Panc1 (cell line): Measurements from ENCODE around the gene COL1A2. TPM values are rescaled to one million over a fixed set of nuclear protein-coding genes. Genes with fewer than 3 reads are reported as not detected.

Experiments
- ATAC-seq: fragments of 200-7000 bp; cut with Tn5 transposase; 2 replicates; pipeline ENCODE4 v1.9.1; 2020; ENCODE audit warnings: mild to moderate bottlenecking, moderate library complexity
- BruUV-seq: library from RNA; stranded (reverse); fragments of 400-500 nt; replicated peaks from 2 replicates; lab custom pipeline; 2021; lab: Mats Ljungman, UMichigan
- CTCF ChIA-PET: fragments of 300-600 bp; sonication (Branson Sonifier 250); formaldehyde crosslinking; loops from one replicate; lab custom pipeline; 2022; ENCODE audit warnings: antibody characterized with exemption; lab: Charles Lee
- POLR2A ChIA-PET: fragments of 300-600 bp; sonication (Branson Sonifier 250); formaldehyde crosslinking; loops from one replicate; lab custom pipeline; 2022; ENCODE audit warnings: antibody characterized with exemption; lab: Charles Lee
- DNase-seq: peaks from one replicate; pipeline ENCODE4 v3.0.0-alpha.2; 2010; ENCODE audit warnings: low read depth, low spot score
- H3K27ac ChIP-seq: 2 replicates; pipeline ENCODE4 v1.5.1; 2011; ENCODE audit warnings: mild to moderate bottlenecking, low read length, inconsistent platforms
- H3K27me3 ChIP-seq: fragments of 200-500 bp; sonication (Bioruptor generic); 2 replicates; pipeline ENCODE4 v1.6.0; 2014; ENCODE audit warnings: low read length, inconsistent platforms; ENCODE audit not compliant: control insufficient read depth, insufficient read depth
- H3K36me3 ChIP-seq: fragments of 200-500 bp; sonication (Bioruptor generic); 2 replicates; pipeline ENCODE4 v1.5.1; 2014; ENCODE audit warnings: inconsistent platforms, mild to moderate bottlenecking, low read length, moderate library complexity; ENCODE audit not compliant: control insufficient read depth, insufficient read depth
- H3K4me1 ChIP-seq: 2 replicates; pipeline ENCODE4 v1.5.1; 2011; ENCODE audit warnings: inconsistent platforms, mild to moderate bottlenecking, low read length, moderate library complexity; ENCODE audit not compliant: control insufficient read depth, insufficient read depth
- H3K4me3 ChIP-seq, 2 experiments: 2 replicates each; pipeline ENCODE4 v1.5.1; 2011 to 2012; ENCODE audit warnings: low read depth in 2 of 2, low read length in 2 of 2, mild to moderate bottlenecking in 2 of 2, inconsistent platforms in 1 of 2, moderate library complexity in 1 of 2
- H3K9me3 ChIP-seq: fragments of 200-500 bp; sonication (Bioruptor generic); 2 replicates; pipeline ENCODE4 v1.5.1; 2014; ENCODE audit warnings: low read depth, mild to moderate bottlenecking, inconsistent platforms, low read length, moderate library complexity; ENCODE audit not compliant: control insufficient read depth, insufficient read depth
- CTCF ChIP-seq: fragments of 450-650 bp; IDR thresholded peaks from 2 replicates; pipeline ENCODE4 v1.5.1; 2017; ENCODE audit warnings: mild to moderate bottlenecking
- POLR2AphosphoS5 ChIP-seq: IDR thresholded peaks from 2 replicates; pipeline ENCODE4 v1.6.1; 2012; ENCODE audit warnings: mild to moderate bottlenecking, low read depth, low read length, moderate library complexity
- SIN3A ChIP-seq: IDR thresholded peaks from 2 replicates; pipeline ENCODE4 v1.6.1; 2012; ENCODE audit warnings: low read depth, mild to moderate bottlenecking, low read length, moderate library complexity, borderline replicate concordance; ENCODE audit not compliant: insufficient read depth
- TCF7L2 ChIP-seq: IDR thresholded peaks from 2 replicates; pipeline ENCODE4 v1.6.1; 2011; ENCODE audit warnings: mild to moderate bottlenecking, low read depth, low read length, inconsistent platforms
- in situ Hi-C: cut with HindIII; loops from 2 replicates; pipeline ENCODE4 v1.10.0; 2016; ENCODE audit warnings: low sequenced_read_pairs, low pct_unique_long_range_greater_than_20kb
- intact Hi-C: fragments of 100-400 bp; cut with micrococcal nuclease; formaldehyde crosslinking; loops from one replicate; pipeline ENCODE4 v1.10.0; 2022; ENCODE audit not compliant: unreplicated experiment
- total RNA-seq: library from RNA; stranded (reverse); gene quantifications from one replicate; pipeline ENCODE4 v1.2.1, GENCODE V29; 2021; ENCODE audit not compliant: unreplicated experiment
- TF ChIP-seq, protein P1 (sequence below), 2 experiments: IDR thresholded peaks; 2 replicates each; pipeline ENCODE4 v1.6.1; 2011 to 2012; ENCODE audit warnings: low read depth in 2 of 2, control low read depth in 1 of 2, low read length in 1 of 2, mild to moderate bottlenecking in 1 of 2, moderate library complexity in 1 of 2; ENCODE audit not compliant: insufficient read depth in 1 of 2

The COL1A2 gene
- total RNA-seq, 1 experiment from 2014 or later: 1.3 TPM

- intact Hi-C loops: loop anchor here (5.0 kb wide), 3 partner anchors 212 to 1032 kb away; partner anchors contain the start of genes PON3 and SGCE
- in situ Hi-C loops: no loop called here
- CTCF ChIA-PET: interaction anchor here (1.0 to 1.1 kb wide), 2 partner anchors 1031 to 1245 kb away, joined by 3 to 4 read pairs; no protein-coding TSS in a partner anchor
- POLR2A ChIA-PET: no interaction called here
- ATAC-seq (no peak), DNase-seq (no peak)
- no peaks in the 10 kb centered on the region; the same call in 1 of the 2 replicates for H3K27me3 ChIP-seq
- no peak overlapping the region for H3K27ac ChIP-seq
- no peaks in the 10 kb centered on the region for H3K36me3 ChIP-seq
- TF ChIP-seq SIN3A: no peak
- no peak for TF ChIP-seq POLR2AphosphoS5
- no peak for TF ChIP-seq CTCF
- no peak for TF ChIP-seq TCF7L2
- H3K9me3 ChIP-seq: no peaks in the 10 kb centered on the region
- no peak overlapping the region for H3K4me3 ChIP-seq
- H3K4me1 ChIP-seq: no peaks in the 10 kb centered on the region
- BruUV-seq: no TSS peak
Measured at GRCh38 chr7:94445696-94446194, 51.0 kb downstream of the COL1A2 start.

DNA sequence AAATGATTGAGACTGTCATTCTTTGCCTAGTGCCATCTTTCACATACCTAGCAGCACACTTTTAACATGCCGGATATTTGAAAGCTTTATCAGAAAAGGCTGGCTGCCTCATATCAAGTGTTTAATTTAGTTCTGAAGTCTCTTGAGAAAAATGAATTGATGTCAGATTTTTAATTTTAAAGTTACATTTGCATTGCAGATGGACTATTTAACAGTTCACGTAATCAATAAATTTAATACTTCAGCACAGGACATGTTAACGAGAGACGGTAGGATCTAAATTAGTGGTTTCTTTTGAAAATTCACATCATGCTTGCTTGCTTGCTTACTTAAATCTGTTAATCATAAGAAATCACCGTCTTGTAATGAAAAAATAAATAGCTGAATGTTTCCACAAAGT is 51.6 kb downstream of the COL1A2 start:
- no peaks in the 10 kb centered on the region for H3K36me3 ChIP-seq
- intact Hi-C loops: loop anchor here (5.0 kb wide), 3 partner anchors 211 to 1031 kb away; partner anchors contain the start of genes PON3 and SGCE
- DNase-seq (no peak), ATAC-seq (no peak)
- in situ Hi-C loops: no loop called here
- CTCF ChIA-PET: no interaction called here
- POLR2A ChIA-PET: no interaction called here
- no peak overlapping the region for H3K27ac ChIP-seq
- H3K4me1 ChIP-seq: no peaks in the 10 kb centered on the region
- H3K9me3 ChIP-seq: no peaks in the 10 kb centered on the region
- TF ChIP-seq TCF7L2 (no peak), CTCF (no peak), POLR2AphosphoS5 (no peak), SIN3A (no peak)
- TF ChIP-seq, protein P1, sequence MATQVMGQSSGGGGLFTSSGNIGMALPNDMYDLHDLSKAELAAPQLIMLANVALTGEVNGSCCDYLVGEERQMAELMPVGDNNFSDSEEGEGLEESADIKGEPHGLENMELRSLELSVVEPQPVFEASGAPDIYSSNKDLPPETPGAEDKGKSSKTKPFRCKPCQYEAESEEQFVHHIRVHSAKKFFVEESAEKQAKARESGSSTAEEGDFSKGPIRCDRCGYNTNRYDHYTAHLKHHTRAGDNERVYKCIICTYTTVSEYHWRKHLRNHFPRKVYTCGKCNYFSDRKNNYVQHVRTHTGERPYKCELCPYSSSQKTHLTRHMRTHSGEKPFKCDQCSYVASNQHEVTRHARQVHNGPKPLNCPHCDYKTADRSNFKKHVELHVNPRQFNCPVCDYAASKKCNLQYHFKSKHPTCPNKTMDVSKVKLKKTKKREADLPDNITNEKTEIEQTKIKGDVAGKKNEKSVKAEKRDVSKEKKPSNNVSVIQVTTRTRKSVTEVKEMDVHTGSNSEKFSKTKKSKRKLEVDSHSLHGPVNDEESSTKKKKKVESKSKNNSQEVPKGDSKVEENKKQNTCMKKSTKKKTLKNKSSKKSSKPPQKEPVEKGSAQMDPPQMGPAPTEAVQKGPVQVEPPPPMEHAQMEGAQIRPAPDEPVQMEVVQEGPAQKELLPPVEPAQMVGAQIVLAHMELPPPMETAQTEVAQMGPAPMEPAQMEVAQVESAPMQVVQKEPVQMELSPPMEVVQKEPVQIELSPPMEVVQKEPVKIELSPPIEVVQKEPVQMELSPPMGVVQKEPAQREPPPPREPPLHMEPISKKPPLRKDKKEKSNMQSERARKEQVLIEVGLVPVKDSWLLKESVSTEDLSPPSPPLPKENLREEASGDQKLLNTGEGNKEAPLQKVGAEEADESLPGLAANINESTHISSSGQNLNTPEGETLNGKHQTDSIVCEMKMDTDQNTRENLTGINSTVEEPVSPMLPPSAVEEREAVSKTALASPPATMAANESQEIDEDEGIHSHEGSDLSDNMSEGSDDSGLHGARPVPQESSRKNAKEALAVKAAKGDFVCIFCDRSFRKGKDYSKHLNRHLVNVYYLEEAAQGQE (IDR thresholded peaks at IDR 0.05; ENCODE audit: insufficient read depth in 1 of 2, low read depth in 2 of 2, low read length in 1 of 2): no peak
- no peaks in the 10 kb centered on the region; the same call in 1 of the 2 replicates for H3K27me3 ChIP-seq
- BruUV-seq: no TSS peak
- H3K4me3 ChIP-seq: no peak overlapping the region
